SU-DHL-6 (cell line): ENCODE data around the gene CYTH1.

ENCODE experiments used
- H2AFZ ChIP-seq: fragments of 200-600 bp; sonication (generic); 2 replicates; pipeline ENCODE4 v1.6.1; 2014; ENCODE audit warnings: low read depth, mild to moderate bottlenecking, moderate library complexity, mixed read lengths, antibody characterized with exemption, low read length; ENCODE audit not compliant: severe bottlenecking
- H3F3A ChIP-seq: fragments of 200-600 bp; shearing (Covaris generic); 2 replicates; pipeline ENCODE4 v1.6.0; 2016; ENCODE audit warnings: antibody characterized with exemption, mild to moderate bottlenecking; ENCODE audit not compliant: insufficient read depth
- H3K27ac ChIP-seq: fragments of 200-600 bp; sonication (generic); 2 replicates; pipeline ENCODE4 v1.5.1; 2016; ENCODE audit warnings: low read depth, mild to moderate bottlenecking, low read length, moderate library complexity, mixed read lengths
- H3K27me3 ChIP-seq: fragments of 200-600 bp; sonication (generic), shearing (Covaris generic); 2 replicates; pipeline ENCODE4 v1.6.0; 2014; ENCODE audit warnings: mild to moderate bottlenecking, low read length
- H3K36me3 ChIP-seq: fragments of 200-600 bp; sonication (generic); 2 replicates; pipeline ENCODE4 v1.6.1; 2014; ENCODE audit warnings: mild to moderate bottlenecking, low read length, mixed read lengths
- H3K4me2 ChIP-seq: fragments of 300-600, 200-600 bp; shearing (Covaris generic), sonication (generic); 2 replicates; pipeline ENCODE4 v1.6.0; 2014; ENCODE audit warnings: low read length, low read depth, mild to moderate bottlenecking; ENCODE audit not compliant: poor library complexity, severe bottlenecking
- H3K4me3 ChIP-seq: fragments of 200-600 bp; sonication (generic); 2 replicates; pipeline ENCODE4 v1.5.1; 2014; ENCODE audit warnings: antibody characterized with exemption, low read length, mild to moderate bottlenecking, mixed read lengths; ENCODE audit not compliant: insufficient read depth, poor library complexity, severe bottlenecking
- H3K79me2 ChIP-seq: fragments of 200-600 bp; sonication (generic); 2 replicates; pipeline ENCODE4 v1.6.1; 2014; ENCODE audit warnings: mild to moderate bottlenecking, low read length, moderate library complexity; ENCODE audit not compliant: insufficient read depth
- H3K9ac ChIP-seq: fragments of 200-600 bp; sonication (generic); 2 replicates; pipeline ENCODE4 v1.7.0; 2014; ENCODE audit warnings: mild to moderate bottlenecking, low read length
- H3K9me2 ChIP-seq: fragments of 200-600 bp; sonication (generic); replicated peaks from 2 replicates; pipeline ENCODE4 v1.6.1; 2014; ENCODE audit warnings: low read length; ENCODE audit not compliant: insufficient read depth
- H3K9me3 ChIP-seq: fragments of 200-600 bp; sonication (generic); 2 replicates; pipeline ENCODE4 v1.6.1; 2014; ENCODE audit warnings: low read length, mixed read lengths; ENCODE audit not compliant: insufficient read depth
- H4K20me1 ChIP-seq: fragments of 200-600 bp; sonication (generic); 2 replicates; pipeline ENCODE4 v1.6.1; 2014; ENCODE audit warnings: low read depth, mild to moderate bottlenecking, antibody characterized with exemption, low read length, moderate library complexity, mixed read lengths
- CTCF ChIP-seq: fragments of 200-600 bp; sonication (generic); IDR thresholded peaks from one replicate; pipeline ENCODE4 v1.5.1; 2017; ENCODE audit warnings: antibody characterized with exemption, mild to moderate bottlenecking, low read length, moderate library complexity; ENCODE audit not compliant: insufficient read depth, poor library complexity, severe bottlenecking
- EZH2phosphoT487 ChIP-seq: fragments of 200-600 bp; sonication (generic), shearing (Covaris generic); conservative IDR thresholded peaks from 2 replicates; pipeline ENCODE4 v1.6.1; 2018; ENCODE audit warnings: mild to moderate bottlenecking, antibody characterized with exemption, low read length, moderate library complexity, mixed read lengths

CYTH1 gene

GRCh38 chr17:78680436-78680835 is 101.6 kb downstream of the CYTH1 start:
- H3K4me3 ChIP-seq = no peak overlapping the region
- H3K9me2 ChIP-seq = no peaks in the 10 kb centered on the region
- no peak overlapping the region for H2AFZ ChIP-seq
- no peak for TF ChIP-seq CTCF
- TF ChIP-seq EZH2phosphoT487 = no peak
- H3K79me2 ChIP-seq = no peaks in the 10 kb centered on the region
- H3K9me3 ChIP-seq = no peaks in the 10 kb centered on the region
- H3F3A ChIP-seq = no peaks in the 10 kb centered on the region
- H3K4me2 ChIP-seq = no peak overlapping the region
- H3K9ac ChIP-seq = no peak overlapping the region
- H3K36me3 ChIP-seq = 0 out of 2 replicates have a peak, but pooled peaks cover 11% of the 10 kb centered on the region
- no peak overlapping the region for H3K27ac ChIP-seq
- H4K20me1 ChIP-seq = no peaks in the 10 kb centered on the region
- H3K27me3 ChIP-seq = no peaks in the 10 kb centered on the region

GRCh38 chr17:78679495-78680395 is 102.3 kb downstream of the CYTH1 start:
- no peaks in the 10 kb centered on the region for H4K20me1 ChIP-seq
- no peaks in the 10 kb centered on the region for H3K27me3 ChIP-seq
- no peak overlapping the region for H3K27ac ChIP-seq
- no peak for TF ChIP-seq EZH2phosphoT487
- TF ChIP-seq CTCF = no peak
- H3K4me2 ChIP-seq = no peak overlapping the region
- no peaks in the 10 kb centered on the region for H3F3A ChIP-seq
- H3K79me2 ChIP-seq = no peaks in the 10 kb centered on the region
- no peaks in the 10 kb centered on the region for H3K9me3 ChIP-seq
- H3K9me2 ChIP-seq = no peaks in the 10 kb centered on the region
- H2AFZ ChIP-seq = no peak overlapping the region
- 0 out of 2 replicates have a peak, but pooled peaks cover 11% of the 10 kb centered on the region for H3K36me3 ChIP-seq
- no peak overlapping the region for H3K9ac ChIP-seq
- H3K4me3 ChIP-seq = no peak overlapping the region

- no peaks in the 10 kb centered on the region for H3K9me3 ChIP-seq
- H3K4me3 ChIP-seq = no peak overlapping the region
- no peaks in the 10 kb centered on the region for H3K27me3 ChIP-seq
- H3K4me2 ChIP-seq = no peak overlapping the region
- no peaks in the 10 kb centered on the region for H4K20me1 ChIP-seq
- peaks cover 9% of the 10 kb centered on the region; the same call in 1 of the 2 replicates for H3K36me3 ChIP-seq
- H3K9me2 ChIP-seq = no peaks in the 10 kb centered on the region
- H3K27ac ChIP-seq = no peak overlapping the region
- H3K79me2 ChIP-seq = no peaks in the 10 kb centered on the region
- no peak overlapping the region for H2AFZ ChIP-seq
- TF ChIP-seq EZH2phosphoT487 (no peak), CTCF (no peak)
- H3F3A ChIP-seq = 0 out of 2 replicates have a peak, but pooled peaks cover 6% of the 10 kb centered on the region
- H3K9ac ChIP-seq = no peak overlapping the region
These were observed 103.4 kb downstream of the CYTH1 start for GRCh38 chr17:78678711-78679110.
